Transverse colon (tissue), 4 donors: ENCODE results near the gene ZNF275. TPM values are rescaled to one million over a fixed set of nuclear protein-coding genes. Genes with fewer than 3 reads are reported as not detected.

Experiments used
- DNase-seq: peaks from one replicate; pipeline ENCODE4 v3.0.0-alpha.2; 2019
- H3K27ac ChIP-seq, 4 donors: fragments of 200-600 bp; sonication (generic); 2 replicates each; pipeline ENCODE4 v1.5.1; 2016 to 2018; ENCODE audit warnings: inconsistent platforms in 4 of 4
- H3K27me3 ChIP-seq: fragments of 200-600 bp; sonication (generic); 2 replicates; pipeline ENCODE4 v1.5.1; 2017; ENCODE audit warnings: inconsistent platforms
- H3K36me3 ChIP-seq, 4 donors: fragments of 200-600 bp; sonication (generic); 2 replicates each; pipeline ENCODE4 v1.5.1; 2017 to 2019; ENCODE audit warnings: inconsistent platforms in 4 of 4
- H3K4me1 ChIP-seq, 4 donors: fragments of 200-600 bp; sonication (generic); 2 replicates each; pipeline ENCODE4 v1.5.1; 2017 to 2020; ENCODE audit warnings: inconsistent platforms in 4 of 4
- H3K4me3 ChIP-seq, 4 donors: fragments of 200-600 bp; sonication (generic); 1 replicate in 1 of 4; 2 replicates in 3 of 4; pipeline versions ENCODE4 v1.5.1 to v1.6.1; 2017 to 2019; ENCODE audit warnings: inconsistent platforms in 4 of 4
- H3K9me3 ChIP-seq, 2 donors: fragments of 200-600 bp; sonication (generic); 2 replicates each; pipeline ENCODE4 v1.5.1; 2017 to 2019; ENCODE audit warnings: inconsistent platforms in 2 of 2
- CTCF ChIP-seq, 5 experiments: fragments of 200-600 bp in 3 of 5; fragments of 450-650 bp in 2 of 5; sonication (generic) in 3 of 5; IDR thresholded peaks; 1 replicate in 2 of 5; 2 replicates in 3 of 5; pipeline ENCODE4 v1.5.1; 2016 to 2017; ENCODE audit warnings: antibody characterized with exemption in 5 of 5, inconsistent platforms in 3 of 5, mild to moderate bottlenecking in 2 of 5, moderate library complexity in 1 of 5
- EP300 ChIP-seq: sonication (generic); formaldehyde crosslinking; IDR thresholded peaks from one replicate; pipeline ENCODE4 v1.6.1; 2017; ENCODE audit warnings: antibody characterized with exemption, low read depth
- POLR2A ChIP-seq: fragments of 450-650 bp; IDR thresholded peaks from one replicate; pipeline ENCODE4 v1.6.1; 2016; ENCODE audit warnings: antibody characterized with exemption, mild to moderate bottlenecking, moderate library complexity
- POLR2AphosphoS5 ChIP-seq, 3 donors: sonication (generic); formaldehyde crosslinking; IDR thresholded peaks; one replicate each; pipeline ENCODE4 v1.6.1; 2016; ENCODE audit warnings: antibody characterized with exemption in 3 of 3
- WGBS, 2 donors: methylation state at CpG; one replicate each; pipeline ENCODE4 v1.1.5; 2018; ENCODE audit warnings: low coverage in 1 of 2; 5-methylcytosine and 5-hydroxymethylcytosine counted together
- in situ Hi-C, 4 donors: fragments of 200-750 bp; cut with MboI; loops; one replicate each; pipeline versions ENCODE4 v1.15.0 to v1.15.1; 2017; ENCODE audit warnings: low sequenced_read_pairs in 3 of 4, low pct_ligation_motif_present in 1 of 4, low pct_unique_long_range_greater_than_20kb in 1 of 4
- intact Hi-C: fragments of 100-400 bp; cut with DNase I; formaldehyde crosslinking; loops from one replicate; pipeline ENCODE4 v1.15.1; 2023; ENCODE audit warnings: low total_unique reads
- total RNA-seq, 4 donors: library from RNA; depleted of rRNA; stranded (reverse); fragments of >200 nt; gene quantifications; one replicate each; pipeline ENCODE4 v1.1.0, GENCODE V29; 2016

ZNF275 gene
- total RNA-seq, 4 donors from 2014 or later = 5.6 to 8.8 (median 7.1) TPM

- H3K27me3 ChIP-seq = no peaks in the 10 kb centered on the region
- 87% methylated on average over 16 of the region's 16 CpGs; no CpG with 5 or more reads in 1 of the 2 donors for WGBS, 2 donors
- no peak for DNase-seq
- intact Hi-C loops = no loop called here
- in situ Hi-C loops = no loop called here
- H3K4me1 ChIP-seq = no peaks in the 10 kb centered on the region
- H3K9me3 ChIP-seq = no peaks in the 10 kb centered on the region
- TF ChIP-seq CTCF (IDR thresholded peaks at IDR 0.05) (no peak), POLR2AphosphoS5 (IDR thresholded peaks at IDR 0.05) (no peak), EP300 (no peak), POLR2A (no peak)
- no peak overlapping the region for H3K27ac ChIP-seq
- no peak overlapping the region for H3K4me3 ChIP-seq
- no peaks in the 10 kb centered on the region for H3K36me3 ChIP-seq
These were observed 58.8 kb downstream of the ZNF275 start for GRCh38 chrX:153392642-153393321.

GRCh38 chrX:153394612-153395011 is 60.7 kb downstream of the ZNF275 start:
- no peak overlapping the region for H3K27ac ChIP-seq
- no peaks in the 10 kb centered on the region for H3K27me3 ChIP-seq
- H3K36me3 ChIP-seq = no peaks in the 10 kb centered on the region
- no peaks in the 10 kb centered on the region for H3K4me1 ChIP-seq
- no peaks in the 10 kb centered on the region for H3K9me3 ChIP-seq
- WGBS, 2 donors = 76% methylated on average over 13 of the region's 13 CpGs; no CpG with 5 or more reads in 1 of the 2 donors
- in situ Hi-C loops = no loop called here
- intact Hi-C loops = no loop called here
- no peak overlapping the region for H3K4me3 ChIP-seq
- TF ChIP-seq POLR2AphosphoS5 (IDR thresholded peaks at IDR 0.05) (no peak), POLR2A (no peak), EP300 (no peak), CTCF (IDR thresholded peaks at IDR 0.05) (no peak)
- no peak for DNase-seq

- in situ Hi-C loops = no loop called here
- intact Hi-C loops = no loop called here
- no peaks in the 10 kb centered on the region for H3K27me3 ChIP-seq
These were observed 61.8 kb downstream of the ZNF275 start for GRCh38 chrX:153395613-153396319.

More at GRCh38 chrX:153395613-153396319, 61.8 kb downstream of the ZNF275 start:
- no peak overlapping the region for H3K27ac ChIP-seq
- 93% methylated on average over 26 of the region's 26 CpGs; no CpG with 5 or more reads in 1 of the 2 donors for WGBS, 2 donors
- H3K36me3 ChIP-seq = no peaks in the 10 kb centered on the region
- no peak for DNase-seq
- no peak overlapping the region for H3K4me3 ChIP-seq
- no peaks in the 10 kb centered on the region for H3K9me3 ChIP-seq
- no peaks in the 10 kb centered on the region for H3K4me1 ChIP-seq
- TF ChIP-seq POLR2A = no peak
- no peak for TF ChIP-seq CTCF (IDR thresholded peaks at IDR 0.05)
- TF ChIP-seq POLR2AphosphoS5 (IDR thresholded peaks at IDR 0.05) = no peak
- no peak for TF ChIP-seq EP300
